Measurements from ENCODE around the gene CST11. TPM values are rescaled to one million over a fixed set of nuclear protein-coding genes. Genes with fewer than 3 reads are reported as not detected.
A peak's percentile ranks its signal among the peaks of the same experiment; 100 is the strongest.

CST11 gene
- polyA plus RNA-seq, 1 donor, result not detected

GRCh38 chr20:23453549-23454543 is 1.2 kb upstream of the CST11 start:
- DNase-seq, result no peak

GRCh38 chr20:23451956-23452487 is 654 bp downstream of the CST11 start:
- DNase-seq, result no peak

DNA sequence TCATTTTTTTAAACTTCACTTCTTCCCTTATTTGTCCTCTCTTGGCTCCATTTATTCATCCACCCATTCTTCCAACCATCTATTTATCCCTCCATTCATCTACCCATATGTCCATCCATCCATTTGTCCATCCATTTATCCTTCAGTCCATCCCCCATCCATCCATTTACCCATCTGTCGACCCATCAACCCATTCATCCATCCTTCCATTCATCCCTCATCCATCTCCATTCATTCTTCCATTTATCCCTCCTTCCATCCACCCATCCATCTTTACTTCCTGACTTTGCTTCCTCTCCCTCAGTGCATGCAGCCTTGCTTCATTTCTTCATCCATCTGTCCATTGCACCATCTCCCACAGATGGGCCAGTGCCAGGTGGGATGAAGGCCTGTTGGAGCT is 1.8 kb downstream of the CST11 start:
- no peak for DNase-seq

GRCh38 chr20:23449421-23449820 is 3.3 kb downstream of the CST11 start:
- DNase-seq, result no peak

GRCh38 chr20:23448167-23448566 is 4.5 kb downstream of the CST11 start:
- no peak for DNase-seq

- DNase-seq, result no peak
Observed at GRCh38 chr20:23446505-23446904, 6.2 kb downstream of the CST11 start.

DNA sequence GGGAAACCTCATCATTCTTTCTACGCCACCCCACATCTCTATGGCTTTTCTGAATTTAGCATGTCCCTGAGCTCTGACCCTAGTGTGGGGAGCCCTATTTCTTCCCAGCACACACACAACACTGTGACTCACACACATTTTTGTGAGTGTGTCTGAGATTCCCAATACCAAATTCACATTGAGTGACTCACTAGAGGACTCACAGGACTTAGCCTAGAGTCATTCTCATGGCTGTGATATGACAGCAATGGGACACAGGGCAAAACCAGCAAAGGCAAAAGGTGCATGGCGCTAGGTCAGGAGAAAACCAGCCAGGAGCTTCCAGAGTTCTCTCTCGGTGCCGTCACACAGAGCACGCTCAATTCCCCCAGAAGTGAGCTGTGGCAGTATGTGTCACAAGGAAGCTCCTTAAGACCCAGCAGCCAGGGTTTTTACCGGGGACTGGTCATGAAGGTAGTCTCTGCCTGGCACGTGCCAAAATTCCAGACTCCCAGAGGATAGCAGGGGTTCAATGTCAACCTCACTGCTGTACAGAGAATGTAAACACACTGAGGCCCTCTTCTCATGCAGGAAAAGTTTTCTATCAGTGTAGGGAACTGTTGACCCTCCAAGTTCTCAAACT is 7.0 kb downstream of the CST11 start:
- no peak for DNase-seq

- DNase-seq, result no peak
Observed at GRCh38 chr20:23444859-23445258, 7.8 kb downstream of the CST11 start.

DNA sequence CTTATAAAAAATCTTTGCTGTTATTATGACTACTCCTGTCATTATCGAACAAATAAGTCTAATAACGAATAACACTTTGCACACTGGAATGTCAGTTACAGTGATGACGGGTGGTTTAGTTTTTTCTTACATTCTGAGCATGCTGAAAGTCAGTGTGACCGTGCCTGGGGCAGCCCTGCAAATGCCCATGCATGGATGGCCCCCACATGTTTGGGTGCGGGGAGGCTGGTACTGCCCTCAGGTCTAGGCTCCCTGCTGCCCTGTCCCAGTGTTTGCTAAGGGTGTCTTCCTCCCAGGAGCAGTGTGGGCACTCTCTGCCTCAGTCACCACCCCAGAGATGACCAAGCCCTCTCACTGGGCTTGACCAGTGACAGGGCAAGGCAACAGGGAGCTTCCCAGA is 10.2 kb downstream of the CST11 start:
- DNase-seq, result no peak

DNA sequence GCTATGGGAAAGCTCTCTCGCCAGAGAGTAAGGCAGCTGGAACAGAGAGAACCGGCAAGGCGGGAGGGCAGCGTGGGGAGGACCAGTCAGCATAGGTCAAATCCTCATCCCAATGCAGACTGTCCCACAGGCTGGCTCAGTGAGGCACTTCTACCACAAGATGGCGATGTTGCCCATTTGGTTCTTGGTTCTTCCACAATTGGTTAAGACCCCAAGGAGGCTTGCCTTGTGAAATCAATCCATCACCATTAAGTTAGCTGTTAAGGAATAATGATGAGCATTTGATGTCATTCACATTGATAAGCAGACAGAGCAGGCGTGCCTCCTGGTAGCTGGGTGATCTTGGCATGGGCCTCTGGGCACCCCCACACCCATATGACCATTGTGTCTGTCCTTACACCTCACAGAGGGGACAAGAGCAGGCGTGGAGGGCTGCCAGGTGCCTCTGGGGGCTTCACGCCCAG is 10.8 kb downstream of the CST11 start:
- peak; percentile 79 for DNase-seq

- no peak for DNase-seq
Observed at GRCh38 chr20:23440004-23440403, 12.7 kb downstream of the CST11 start.

DNA sequence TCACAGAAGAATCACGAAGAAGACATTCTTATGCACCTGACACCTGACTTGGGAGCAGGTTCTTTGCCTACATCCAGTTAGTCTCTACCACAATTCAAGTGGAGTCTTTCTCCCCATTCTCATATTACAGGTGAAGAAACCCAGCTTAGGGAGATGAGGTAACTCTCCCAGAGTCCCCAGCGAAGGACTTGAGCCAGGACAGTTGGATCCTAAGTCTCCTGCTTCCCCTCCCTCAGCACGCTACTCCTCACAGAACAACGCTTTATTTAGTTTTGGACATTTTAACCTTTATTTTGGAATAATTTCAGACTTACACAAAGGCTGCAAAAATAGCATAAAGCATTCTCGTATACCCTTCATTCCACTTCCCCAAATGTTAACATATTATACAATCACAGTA is 14.0 kb downstream of the CST11 start:
- DNase-seq, result no peak

DNA sequence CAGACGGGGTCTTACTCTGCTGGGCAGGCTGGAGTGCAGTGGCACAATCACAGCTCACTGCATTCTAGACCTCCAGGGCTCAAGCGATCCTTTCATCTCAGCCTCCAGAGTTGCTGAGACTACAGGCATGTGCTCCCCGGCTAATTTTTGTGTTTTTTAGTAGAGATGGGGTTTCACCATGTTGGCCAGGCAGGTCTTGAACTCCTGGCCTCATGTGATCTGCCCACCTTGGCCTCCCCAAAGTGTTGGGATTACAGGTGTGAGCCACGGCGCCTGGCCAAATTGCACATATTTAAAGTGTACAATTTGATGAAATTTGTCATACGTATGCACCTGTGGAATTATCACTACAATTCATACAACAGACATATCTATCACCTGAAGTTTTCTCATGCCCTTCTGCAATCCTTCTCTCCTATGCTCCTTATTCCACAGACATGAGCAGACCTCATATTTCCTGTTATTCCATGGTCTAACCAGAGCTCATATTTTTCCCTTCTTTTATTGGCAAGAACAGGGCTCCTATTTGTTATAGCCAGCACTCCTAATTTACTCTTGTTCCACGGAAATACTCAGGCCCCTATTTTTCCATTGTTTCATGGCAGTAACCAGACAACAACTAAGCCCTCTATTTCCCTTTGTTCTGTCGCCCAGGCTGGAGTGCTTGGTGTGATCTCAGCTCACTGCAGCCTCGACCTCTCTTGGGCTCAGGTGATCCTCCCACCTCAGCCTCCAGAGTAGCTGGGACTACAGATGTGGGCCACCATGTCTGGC is 15.4 kb downstream of the CST11 start:
- no peak for DNase-seq

DNA sequence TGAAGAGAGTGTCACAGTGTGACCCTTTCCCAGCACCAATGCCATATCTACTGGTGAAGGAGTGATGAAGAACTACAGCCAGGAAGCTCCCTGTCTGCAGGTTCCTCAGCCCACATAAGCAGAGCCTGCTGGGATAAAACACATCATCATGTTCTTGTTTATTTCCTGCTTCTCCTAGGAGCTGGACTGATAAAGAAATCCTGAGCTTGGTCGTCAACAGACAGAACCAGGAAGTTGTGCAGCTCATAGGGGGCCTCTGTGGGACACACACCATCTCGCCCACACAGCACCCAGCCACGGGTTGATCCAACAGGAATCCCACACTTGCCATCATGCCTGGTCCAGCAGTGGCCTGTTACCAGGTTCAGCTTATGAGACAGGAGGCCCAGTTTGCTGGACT is 16.0 kb downstream of the CST11 start:
- no peak for DNase-seq

GRCh38 chr20:23435626-23436539 is 16.8 kb downstream of the CST11 start:
- no peak for DNase-seq

- no peak for DNase-seq
Observed at GRCh38 chr20:23434521-23435313, 18.0 kb downstream of the CST11 start.

- DNase-seq, result no peak
Observed at GRCh38 chr20:23433628-23434027, 19.0 kb downstream of the CST11 start.

- no peak for DNase-seq
Observed at GRCh38 chr20:23425129-23425528, 27.5 kb downstream of the CST11 start.

DNA sequence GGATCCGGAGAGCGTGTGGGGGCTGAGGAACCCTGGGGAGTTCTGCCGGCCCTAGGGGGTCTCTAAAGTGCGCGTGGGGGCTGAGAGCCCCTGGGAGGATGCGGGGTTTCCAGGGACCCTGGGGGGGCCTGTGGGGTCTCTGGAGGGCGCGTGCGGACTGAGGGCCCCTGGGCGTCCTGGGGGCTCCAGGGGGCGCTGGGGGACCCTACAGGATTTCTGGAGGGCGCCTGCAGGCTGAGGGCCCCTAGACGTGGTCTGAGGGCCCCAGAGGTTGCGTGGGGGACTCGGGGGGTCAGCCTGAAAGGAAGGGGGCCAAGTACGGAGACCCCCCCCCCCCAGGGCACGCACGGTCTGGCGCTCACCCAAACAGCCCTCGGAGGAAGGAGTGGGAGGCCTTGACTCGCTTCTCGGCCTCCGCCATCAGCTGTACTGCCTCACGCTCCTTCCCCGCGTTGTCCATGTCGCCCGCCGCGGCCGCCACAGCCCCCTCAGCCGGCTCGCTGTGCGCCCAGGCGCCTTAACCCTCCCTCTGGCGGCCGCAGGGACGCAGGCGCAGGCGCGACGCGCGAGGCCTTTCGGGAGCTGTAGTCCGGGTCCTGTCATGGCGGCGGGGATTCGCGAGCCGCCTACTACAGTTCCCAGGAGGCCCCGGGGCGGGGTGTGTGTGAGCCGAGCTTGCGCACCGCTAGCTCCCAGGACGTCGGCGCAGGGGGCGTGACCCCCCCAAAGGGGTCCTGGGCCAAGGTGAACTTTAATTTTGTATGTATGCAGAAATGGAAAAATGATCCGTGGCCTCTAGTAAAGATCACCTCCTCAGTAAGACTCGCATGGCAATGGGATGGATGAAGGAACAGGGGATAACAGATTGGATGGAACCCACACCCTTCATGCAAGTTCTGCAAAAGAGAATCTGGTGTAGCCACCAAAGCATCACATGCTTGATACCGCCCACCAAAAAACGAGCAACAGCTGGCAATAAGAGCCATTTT is 31.4 kb downstream of the CST11 start, which contains the start of gene NAPB:
Gene NAPB, minus strand, starts transcription at position 546 of the 989 bp plus-strand sequence. Its CDS starts 86 bp downstream, at position 460.
- peak; percentile 94 for DNase-seq
